Measurements from ENCODE around the gene PCNT. TPM values are rescaled to one million over a fixed set of nuclear protein-coding genes. Genes with fewer than 3 reads are reported as not detected.

PCNT gene
- total RNA-seq, 1 donor from 2014 or later: 20.9 TPM

- no peak for DNase-seq
Observed at GRCh38 chr21:46344219-46344915, 20.4 kb downstream of the PCNT start.

- DNase-seq: no peak
Observed at GRCh38 chr21:46345861-46346260, 21.9 kb downstream of the PCNT start.

GRCh38 chr21:46346296-46347202 lies 22.6 kb downstream of the PCNT start:
- DNase-seq: no peak

- peak; percentile 54 for DNase-seq
Observed at GRCh38 chr21:46347203-46347550, 23.2 kb downstream of the PCNT start.

GRCh38 chr21:46347791-46348381 lies 23.9 kb downstream of the PCNT start:
- DNase-seq: no peak

- no peak for DNase-seq
Observed at GRCh38 chr21:46349134-46349760, 25.3 kb downstream of the PCNT start.

- DNase-seq: no peak
Observed at GRCh38 chr21:46350571-46350970, 26.6 kb downstream of the PCNT start.

GRCh38 chr21:46350981-46351380 lies 27.0 kb downstream of the PCNT start:
- DNase-seq: no peak

GRCh38 chr21:46351476-46352163 lies 27.7 kb downstream of the PCNT start:
- no peak for DNase-seq

GRCh38 chr21:46352164-46352515 lies 28.2 kb downstream of the PCNT start:
- DNase-seq: no peak

- no peak for DNase-seq
Observed at GRCh38 chr21:46352913-46353312, 29.0 kb downstream of the PCNT start.

GRCh38 chr21:46354046-46354445 lies 30.1 kb downstream of the PCNT start:
- no peak for DNase-seq

GRCh38 chr21:46354518-46354917 lies 30.6 kb downstream of the PCNT start:
- DNase-seq: no peak

- DNase-seq: no peak
Observed at GRCh38 chr21:46355161-46356004, 31.4 kb downstream of the PCNT start.

- DNase-seq: no peak
Observed at GRCh38 chr21:46356005-46356338, 32.0 kb downstream of the PCNT start.

GRCh38 chr21:46356494-46357334 lies 32.8 kb downstream of the PCNT start:
- no peak for DNase-seq

- DNase-seq: no peak
Observed at GRCh38 chr21:46357335-46357604, 33.3 kb downstream of the PCNT start.

- no peak for DNase-seq
Observed at GRCh38 chr21:46357684-46358425, 33.9 kb downstream of the PCNT start.

GRCh38 chr21:46361176-46361575 lies 37.2 kb downstream of the PCNT start:
- no peak for DNase-seq

- DNase-seq: no peak
Observed at GRCh38 chr21:46361935-46362334, 38.0 kb downstream of the PCNT start.

Measured in dermis blood vessel endothelial cell (primary cell).